CD4-positive, alpha-beta T cell treated with Interleukin-6 for 4 hours (primary cell): ENCODE data around the gene ADAM11.
"Not testable (repeated sequence)": the region's sequence is repeated elsewhere in the genome, so short reads cannot be mapped to it uniquely, and the experiment has no call there.

Experiments used
- DNase-seq: peaks from one replicate; pipeline ENCODE4 v3.0.0-alpha.2; 2020; ENCODE audit warnings: mixed read lengths

ADAM11 gene

GRCh38 chr17:44798356-44798755 is 39.6 kb downstream of the ADAM11 start:
- DNase-seq = no peak

GRCh38 chr17:44801880-44802279 is 43.1 kb downstream of the ADAM11 start:
- no peak for DNase-seq

GRCh38 chr17:44804302-44805089 is 45.7 kb downstream of the ADAM11 start:
- no peak for DNase-seq

- no peak for DNase-seq
Observed at GRCh38 chr17:44807093-44807816, 48.5 kb downstream of the ADAM11 start.

- no peak for DNase-seq
Observed at GRCh38 chr17:44807817-44808155, 49.0 kb downstream of the ADAM11 start.

DNA sequence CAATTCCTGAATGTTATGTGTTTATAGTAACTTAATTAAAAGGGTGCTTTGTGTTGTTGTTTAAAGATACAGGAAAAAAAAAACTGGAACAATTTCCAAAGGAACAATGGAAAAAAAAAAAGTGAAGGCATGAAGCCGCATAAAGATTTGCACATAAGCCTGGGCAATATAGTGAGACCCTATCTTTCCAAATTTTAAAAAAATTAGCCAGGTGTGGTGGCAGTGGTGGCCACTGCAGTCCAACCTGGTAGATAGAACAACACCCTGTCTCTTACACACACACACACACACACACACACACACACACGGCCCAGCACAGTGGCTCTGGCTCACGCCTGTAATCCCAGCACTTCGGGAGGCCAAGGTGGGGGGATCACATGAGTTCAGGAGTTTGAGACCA is 49.4 kb downstream of the ADAM11 start:
- DNase-seq = no peak

GRCh38 chr17:44808656-44809388 is 50.0 kb downstream of the ADAM11 start:
- DNase-seq = not testable (repeated sequence)

GRCh38 chr17:44812263-44812662 is 53.5 kb downstream of the ADAM11 start:
- DNase-seq = no peak

- DNase-seq = not testable (repeated sequence)
Observed at GRCh38 chr17:44818508-44818907, 59.7 kb downstream of the ADAM11 start.

GRCh38 chr17:44820631-44821212 is 61.9 kb downstream of the ADAM11 start:
- no peak for DNase-seq

- not testable (repeated sequence) for DNase-seq
Observed at GRCh38 chr17:44825236-44825635, 66.4 kb downstream of the ADAM11 start.

GRCh38 chr17:44826123-44826790 is 67.5 kb downstream of the ADAM11 start:
- DNase-seq = no peak

- DNase-seq = no peak
Observed at GRCh38 chr17:44827863-44828262, 69.1 kb downstream of the ADAM11 start.

DNA sequence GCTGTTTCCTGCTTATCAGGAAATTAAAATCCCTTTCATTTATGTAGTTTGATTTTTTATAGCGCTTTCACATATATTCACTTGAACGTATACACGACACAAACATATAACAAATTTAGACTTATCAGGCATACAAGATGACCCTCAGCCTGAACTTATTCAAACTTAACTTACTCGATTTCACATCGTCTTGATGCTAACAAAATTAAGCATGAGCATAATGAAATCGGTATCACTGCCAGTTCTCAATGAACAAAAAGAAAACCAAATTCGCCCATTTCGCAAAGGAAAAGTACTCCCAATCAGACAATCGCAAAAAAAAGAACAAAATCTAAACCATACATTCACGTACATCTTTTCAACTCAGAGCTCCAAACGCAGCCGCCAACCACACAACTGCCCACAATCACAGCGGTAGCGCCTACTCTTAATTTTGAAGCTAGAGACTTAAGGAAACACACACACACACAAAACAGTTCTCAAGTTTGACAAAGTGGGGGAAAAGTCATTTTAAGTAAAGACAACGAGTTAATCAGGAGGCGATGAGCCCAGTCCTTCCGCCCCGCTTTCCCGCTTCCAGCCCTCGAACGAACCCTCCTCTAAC is 70.2 kb downstream of the ADAM11 start:
- DNase-seq = no peak

GRCh38 chr17:44829523-44830358 is 71.0 kb downstream of the ADAM11 start, which contains the start of gene GJC1:
Gene GJC1 (minus strand): TSS chr17:44830287. CDS start chr17:44805817, 24,470 bp downstream.
- DNase-seq = peak; percentile 5

- DNase-seq = peak; percentile 4
Observed at GRCh38 chr17:44830359-44831288, 71.8 kb downstream of the ADAM11 start.

DNA sequence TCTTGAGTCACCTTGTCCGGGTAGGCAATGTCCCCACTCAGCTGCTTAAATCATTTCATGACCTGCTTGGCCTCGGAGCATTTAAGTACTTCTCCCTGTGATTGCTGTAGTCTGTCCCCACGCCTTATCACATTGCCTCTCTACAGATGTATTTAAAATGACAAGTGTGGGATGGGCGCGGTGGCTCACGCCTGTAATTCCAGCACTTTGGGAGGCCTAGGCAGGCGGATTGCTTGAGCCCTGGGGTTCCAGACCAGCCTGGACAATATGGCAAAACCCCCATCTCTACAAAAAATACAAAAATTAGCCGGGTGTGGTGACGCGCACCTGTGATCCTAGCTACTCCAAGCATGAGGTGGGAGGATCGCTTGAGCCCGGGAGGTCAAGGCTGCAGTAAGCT is 72.6 kb downstream of the ADAM11 start:
- no peak for DNase-seq
